ENCODE measurements around the gene MTA3.

GRCh38 chr2:42567806-42568400 is 529 bp upstream of the MTA3 start:
- TF ChIP-seq CTCF (conservative IDR thresholded peaks at IDR 0.05; ENCODE audit: low read depth, low read length) (no peak), EZH2 (IDR thresholded peaks at IDR 0.05; ENCODE audit: borderline replicate concordance, low read depth, low read length, poor library complexity, severe bottlenecking) (no peak)

All from A673 (cell line).